ENCODE data around the gene DZANK1.

GRCh38 chr20:18363708-18364107, 103.1 kb downstream of the DZANK1 start:
- no peak for TF ChIP-seq CTCF (IDR thresholded peaks at IDR 0.05; ENCODE audit: insufficient read depth, low read length, poor library complexity, severe bottlenecking)
- no peak for TF ChIP-seq EZH2phosphoT487 (conservative IDR thresholded peaks at IDR 0.05; ENCODE audit: low read length)
